GM19328 (cell line): ENCODE results near the gene UGT1A9.
A peak's percentile ranks its signal among the peaks of the same experiment; 100 is the strongest.
"Not testable (repeated sequence)": the region's sequence is repeated elsewhere in the genome, so short reads cannot be mapped to it uniquely, and the experiment has no call there.

Experiments used
- ATAC-seq: cut with Tn5 transposase; IDR thresholded peaks from one replicate; pipeline ENCODE4 v1.9.1; 2021; ENCODE audit warnings: mild to moderate bottlenecking, moderate library complexity; ENCODE audit not compliant: unreplicated experiment

Gene UGT1A9

GRCh38 chr2:233708942-233709341, 37.2 kb downstream of the UGT1A9 start:
- no peak for ATAC-seq

- peak; percentile 55 for ATAC-seq
These were observed 39.8 kb downstream of the UGT1A9 start for GRCh38 chr2:233711312-233712008.

DNA sequence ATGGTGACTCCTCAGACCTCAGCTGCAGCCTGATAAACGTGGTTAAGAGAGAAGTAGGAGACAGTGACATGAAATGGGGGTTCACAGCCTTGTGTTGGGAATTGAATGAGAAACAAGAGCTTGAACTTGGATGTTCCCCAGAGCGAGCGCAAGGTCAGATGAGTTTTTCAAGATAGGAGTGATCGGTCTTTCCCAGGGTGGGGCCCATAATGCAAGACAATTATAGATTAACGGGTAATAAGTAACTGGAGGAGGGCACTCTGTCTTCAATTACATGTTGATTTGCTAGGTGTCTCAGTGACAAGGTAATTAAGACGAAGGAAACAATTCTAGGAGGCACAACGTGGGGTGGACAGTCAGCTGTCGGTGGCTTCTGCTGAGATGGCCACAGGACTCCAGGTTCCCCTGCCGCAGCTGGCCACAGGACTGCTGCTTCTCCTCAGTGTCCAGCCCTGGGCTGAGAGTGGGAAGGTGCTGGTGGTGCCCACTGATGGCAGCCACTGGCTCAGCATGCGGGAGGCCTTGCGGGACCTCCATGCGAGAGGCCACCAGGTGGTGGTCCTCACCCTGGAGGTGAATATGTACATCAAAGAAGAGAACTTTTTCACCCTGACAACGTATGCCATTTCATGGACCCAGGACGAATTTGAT, 41.0 kb downstream of the UGT1A9 start, which contains the start of gene UGT1A5:
TSS of gene UGT1A5 (plus strand) at position 297 of the 651 bp plus-strand sequence. CDS start at position 382, 85 bp downstream.
- no peak for ATAC-seq

GRCh38 chr2:233713262-233713615, 41.5 kb downstream of the UGT1A9 start:
- ATAC-seq = no peak

DNA sequence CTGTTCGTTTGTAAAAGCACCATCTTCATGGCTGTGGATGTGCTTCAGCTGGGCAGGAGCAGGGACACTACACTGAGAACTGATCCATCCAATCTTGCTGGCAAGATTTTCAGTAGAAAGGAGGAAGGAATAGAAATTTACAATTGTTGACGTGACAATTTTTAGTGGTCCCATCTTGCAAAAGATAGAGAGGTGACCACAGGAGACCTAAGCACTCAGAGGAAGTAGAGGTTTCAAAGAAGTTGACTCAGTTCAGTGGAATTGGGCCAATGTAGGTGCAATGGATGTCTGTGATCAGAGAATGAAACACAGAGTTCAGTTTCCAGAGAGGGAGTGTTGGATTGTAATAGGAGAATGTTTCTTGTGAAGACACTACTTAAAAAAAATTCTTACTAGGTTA, 42.4 kb downstream of the UGT1A9 start:
- ATAC-seq = no peak

DNA sequence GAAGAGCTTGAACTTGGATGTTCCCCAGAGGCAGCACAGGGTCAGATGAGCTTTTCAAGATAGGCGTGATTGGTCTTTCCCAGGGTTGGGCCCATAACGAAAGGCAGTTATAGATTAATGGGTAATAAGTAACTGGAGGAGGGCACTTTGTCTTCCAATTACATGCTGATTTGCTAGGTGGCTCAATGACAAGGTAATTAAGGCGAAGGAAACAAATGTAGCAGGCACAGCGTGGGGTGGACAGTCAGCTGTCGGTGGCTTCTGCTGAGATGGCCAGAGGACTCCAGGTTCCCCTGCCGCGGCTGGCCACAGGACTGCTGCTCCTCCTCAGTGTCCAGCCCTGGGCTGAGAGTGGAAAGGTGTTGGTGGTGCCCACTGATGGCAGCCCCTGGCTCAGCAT, 46.9 kb downstream of the UGT1A9 start, which contains the start of gene UGT1A4:
TSS of gene UGT1A4 (plus strand) at position 185 of the 400 bp plus-strand sequence. CDS start at position 270, 85 bp downstream.
- ATAC-seq = no peak

DNA sequence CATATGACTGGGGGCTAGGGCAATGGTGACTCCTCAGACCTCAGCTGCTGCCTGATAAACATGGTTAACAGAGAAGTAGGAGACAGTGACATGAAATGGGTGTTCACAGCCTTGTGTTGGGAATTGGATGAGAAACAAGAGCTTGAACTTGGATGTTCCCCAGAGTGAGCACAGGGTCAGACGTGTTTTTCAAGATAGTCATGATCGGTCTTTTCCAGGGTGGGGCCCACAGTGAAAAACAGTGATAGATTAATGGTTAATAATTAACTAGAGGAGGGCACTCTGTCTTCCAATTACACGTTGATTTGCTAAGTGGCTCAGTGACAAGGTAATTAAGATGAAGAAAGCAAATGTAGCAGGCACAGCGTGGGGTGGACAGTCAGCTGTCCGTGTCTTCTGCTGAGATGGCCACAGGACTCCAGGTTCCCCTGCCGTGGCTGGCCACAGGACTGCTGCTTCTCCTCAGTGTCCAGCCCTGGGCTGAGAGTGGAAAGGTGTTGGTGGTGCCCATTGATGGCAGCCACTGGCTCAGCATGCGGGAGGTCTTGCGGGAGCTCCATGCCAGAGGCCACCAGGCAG, 57.1 kb downstream of the UGT1A9 start, which contains the start of gene UGT1A3:
TSS of gene UGT1A3 (plus strand) at position 320 of the 579 bp plus-strand sequence. CDS start at position 405, 85 bp downstream.
- ATAC-seq = no peak

GRCh38 chr2:233736868-233737653, 65.4 kb downstream of the UGT1A9 start:
- not testable (repeated sequence) for ATAC-seq

- ATAC-seq = no peak
These were observed 69.2 kb downstream of the UGT1A9 start for GRCh38 chr2:233740870-233741269.

DNA sequence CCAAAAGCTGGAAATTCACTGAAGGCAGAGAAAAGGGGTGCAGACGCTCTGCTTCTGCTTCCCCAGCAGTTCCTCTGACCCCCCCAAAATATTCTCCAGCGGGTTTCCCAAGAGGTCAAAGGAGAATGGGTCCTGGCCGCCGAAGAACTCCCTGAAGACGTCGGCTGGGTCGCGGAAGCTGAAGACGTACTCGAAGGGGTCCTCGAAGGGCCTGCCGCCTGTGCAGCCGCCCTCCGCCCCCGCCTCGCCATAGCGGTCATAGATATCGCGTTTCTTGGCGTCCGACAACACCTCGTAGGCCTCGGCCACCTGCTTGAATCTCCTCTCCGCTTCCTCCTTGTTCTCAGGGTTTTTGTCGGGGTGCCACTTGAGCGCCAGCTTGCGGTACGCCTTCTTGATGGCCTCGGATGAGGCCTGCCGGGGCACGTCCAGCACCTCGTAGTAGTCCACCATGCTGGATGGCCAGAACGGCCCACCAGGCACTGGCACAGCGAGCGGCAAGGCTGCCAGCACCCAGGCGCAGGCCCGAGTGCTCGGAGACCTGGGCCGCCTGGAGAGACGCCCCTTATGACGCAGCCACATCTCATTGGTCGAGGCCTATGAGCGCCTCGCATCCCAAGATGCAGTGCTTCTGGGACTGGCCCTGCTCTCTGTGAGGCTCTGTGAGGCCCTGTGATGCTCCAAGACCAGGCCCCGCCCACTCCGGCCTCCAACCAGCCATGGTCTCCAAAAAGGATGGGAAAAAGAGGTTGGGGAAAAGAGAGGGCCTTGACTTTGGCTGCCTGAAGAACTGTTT, 72.0 kb downstream of the UGT1A9 start:
- no peak for ATAC-seq

GRCh38 chr2:233745073-233745755, 73.5 kb downstream of the UGT1A9 start:
- ATAC-seq = no peak

- not testable (repeated sequence) for ATAC-seq
These were observed 74.1 kb downstream of the UGT1A9 start for GRCh38 chr2:233745838-233746237.

- no peak for ATAC-seq
These were observed 75.0 kb downstream of the UGT1A9 start for GRCh38 chr2:233746475-233747282.

GRCh38 chr2:233747283-233747544, 75.5 kb downstream of the UGT1A9 start:
- ATAC-seq = no peak

DNA sequence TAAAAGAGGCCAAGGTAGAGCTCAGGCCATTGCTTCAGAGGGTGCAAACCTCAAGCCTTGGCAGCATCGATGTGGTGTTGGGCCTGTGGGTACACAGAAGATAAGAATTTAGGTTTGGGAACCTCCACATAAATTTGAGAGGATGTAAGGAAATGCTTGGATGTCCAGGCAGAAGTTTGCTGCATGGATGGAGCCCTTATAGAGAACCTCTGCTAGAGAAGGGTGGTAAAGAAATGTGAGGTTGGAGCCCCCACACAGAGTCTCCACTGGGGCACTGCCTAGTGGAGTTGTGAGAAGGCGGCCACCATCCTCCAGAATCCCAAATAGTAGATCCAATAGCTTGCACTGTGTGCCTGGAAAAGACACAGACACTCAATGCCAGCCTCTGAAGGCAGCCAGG, 79.0 kb downstream of the UGT1A9 start:
- not testable (repeated sequence) for ATAC-seq

DNA sequence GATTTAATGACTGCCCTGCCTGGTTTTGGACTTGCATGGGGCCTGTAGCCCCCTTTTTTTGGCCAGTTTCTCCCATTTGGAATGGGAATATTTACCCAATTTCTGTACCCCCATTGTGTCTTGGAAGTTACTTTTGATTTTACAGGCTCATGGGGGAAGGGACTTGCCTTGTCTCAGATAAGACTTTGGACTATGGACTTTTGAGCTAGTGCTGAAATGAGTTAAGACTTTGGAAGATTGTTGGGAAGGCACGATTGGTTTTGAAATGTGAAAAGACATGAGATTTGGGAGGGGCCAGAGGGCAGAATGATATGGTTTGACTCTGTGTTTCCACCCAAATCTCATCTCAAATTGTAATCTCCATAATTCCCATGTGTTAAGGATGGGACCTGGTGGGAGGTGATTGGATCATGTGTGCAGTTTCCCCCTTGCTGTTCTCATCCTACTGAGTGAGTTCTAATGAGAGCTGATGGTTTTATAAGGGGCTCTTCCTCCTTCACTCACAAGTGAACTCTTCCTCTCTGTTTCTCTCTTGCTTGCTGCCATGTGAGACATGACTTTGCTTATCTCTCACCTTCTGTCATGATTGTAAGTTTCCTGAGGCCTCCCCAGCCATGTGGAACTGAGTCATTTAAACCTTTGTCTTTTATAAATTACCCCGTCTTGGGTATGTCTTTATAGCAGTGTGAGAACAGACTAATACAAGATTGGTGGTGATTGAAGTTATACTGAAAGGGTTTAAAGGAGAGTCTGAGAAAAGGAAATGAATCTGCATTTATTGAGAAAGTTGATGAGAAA, 79.7 kb downstream of the UGT1A9 start:
- ATAC-seq = not testable (repeated sequence)

- no peak for ATAC-seq
These were observed 83.3 kb downstream of the UGT1A9 start for GRCh38 chr2:233754872-233755611.
